Smooth muscle cell (in vitro differentiated cells): ENCODE data around the gene IL12B. TPM values are rescaled to one million over a fixed set of nuclear protein-coding genes. Genes with fewer than 3 reads are reported as not detected.
"Not testable (repeated sequence)": the region's sequence is repeated elsewhere in the genome, so short reads cannot be mapped to it uniquely, and the experiment has no call there.

Experiments used
- DNase-seq: peaks from one replicate; lab custom pipeline; 2025; ENCODE audit not compliant: unreplicated experiment; lab: John Stamatoyannopoulos, UW
- H2AFZ ChIP-seq: fragments of 200-600 bp; sonication (generic); 2 replicates; pipeline ENCODE4 v1.6.0; 2016; ENCODE audit warnings: antibody characterized with exemption, low read depth, mild to moderate bottlenecking
- H3F3A ChIP-seq: fragments of 200-600 bp; sonication (generic); 2 replicates; pipeline ENCODE4 v1.6.0; 2017; ENCODE audit warnings: antibody characterized with exemption, low read depth
- H3K27ac ChIP-seq: fragments of 200-600 bp; sonication (generic); 2 replicates; pipeline ENCODE4 v1.5.1; 2016; ENCODE audit warnings: low read depth, mild to moderate bottlenecking
- H3K27me3 ChIP-seq: fragments of 200-600 bp; sonication (generic); 2 replicates; pipeline ENCODE4 v1.6.1; 2016; ENCODE audit warnings: low read depth, mild to moderate bottlenecking
- H3K36me3 ChIP-seq: fragments of 200-600 bp; sonication (generic); 2 replicates; pipeline ENCODE4 v1.5.1; 2016; ENCODE audit warnings: low read depth
- H3K4me1 ChIP-seq: fragments of 200-600 bp; sonication (generic); 2 replicates; pipeline ENCODE4 v1.5.1; 2016; ENCODE audit warnings: low read depth
- H3K4me2 ChIP-seq: fragments of 200-600 bp; sonication (generic); 2 replicates; pipeline ENCODE4 v1.6.0; 2016; ENCODE audit warnings: mild to moderate bottlenecking
- H3K4me3 ChIP-seq: fragments of 200-600 bp; sonication (generic); 2 replicates; pipeline ENCODE4 v1.5.1; 2016; ENCODE audit warnings: mild to moderate bottlenecking
- H3K79me2 ChIP-seq: fragments of 200-600 bp; sonication (generic); 2 replicates; pipeline ENCODE4 v1.6.0; 2016; ENCODE audit warnings: low read depth, mild to moderate bottlenecking
- H3K9ac ChIP-seq: fragments of 200-600 bp; sonication (generic); 2 replicates; pipeline ENCODE4 v1.6.0; 2016; ENCODE audit warnings: low read depth
- H3K9me3 ChIP-seq: fragments of 200-600 bp; sonication (generic); replicated peaks from 2 replicates; pipeline ENCODE4 v1.5.1; 2016; ENCODE audit warnings: low read depth
- H4K20me1 ChIP-seq: fragments of 200-600 bp; sonication (generic); 2 replicates; pipeline ENCODE4 v1.6.0; 2016; ENCODE audit warnings: low read depth
- CTCF ChIP-seq: fragments of 200-600 bp; sonication (generic); IDR thresholded peaks from 2 replicates; pipeline ENCODE4 v1.5.1; 2017; ENCODE audit warnings: borderline replicate concordance, mild to moderate bottlenecking, antibody characterized with exemption; ENCODE audit not compliant: insufficient read depth, poor library complexity, severe bottlenecking
- WGBS: methylation state at CpG from one replicate; pipeline ENCODE4 v1.1.7; 2016; ENCODE audit warnings: low lambda C conversion rate; 5-methylcytosine and 5-hydroxymethylcytosine counted together
- polyA plus RNA-seq: library from polyadenylated mRNA; unstranded; fragments of >200 nt; fragmentation: Nextera tagmentation; extraction: Ambion mirVana; gene quantifications from 2 replicates; pipeline ENCODE4 v1.2.1, GENCODE V29; 2016
- small RNA-seq: library from RNA; depleted of rRNA; stranded (forward); fragments of <200 nt; gene quantifications from one replicate; pipeline ENCODE3, GENCODE V24; 2014
- total RNA-seq: library from RNA; depleted of rRNA; stranded (reverse); fragments of >200 nt; gene quantifications from 2 replicates; pipeline ENCODE4 v1.2.3, GENCODE V29; 2014

IL12B gene
- total and polyA plus RNA-seq, 2 experiments from 2014 or later = not detected

- no peak overlapping the region for H3K4me3 ChIP-seq
- H2AFZ ChIP-seq = no peak overlapping the region
- H3K79me2 ChIP-seq = no peaks in the 10 kb centered on the region
- no peaks in the 10 kb centered on the region for H3K27me3 ChIP-seq
- no peak overlapping the region for H3K9ac ChIP-seq
- no peak overlapping the region for H3K4me2 ChIP-seq
- no peaks in the 10 kb centered on the region for H4K20me1 ChIP-seq
- TF ChIP-seq CTCF = no peak
- no peaks in the 10 kb centered on the region for H3K9me3 ChIP-seq
- no peaks in the 10 kb centered on the region for H3K4me1 ChIP-seq
- H3F3A ChIP-seq = no peaks in the 10 kb centered on the region
- DNase-seq = no peak
- no peak overlapping the region for H3K27ac ChIP-seq
- peaks cover 33% of the 10 kb centered on the region for H3K36me3 ChIP-seq
These were observed 56.4 kb downstream of the IL12B start for GRCh38 chr5:159273923-159274322.

GRCh38 chr5:159269723-159270122 is 60.6 kb downstream of the IL12B start:
- H3K36me3 ChIP-seq = peaks cover 24% of the 10 kb centered on the region
- H3F3A ChIP-seq = no peaks in the 10 kb centered on the region
- H3K27me3 ChIP-seq = no peaks in the 10 kb centered on the region
- DNase-seq = no peak
- WGBS = 95% methylated on average over 2 of the region's 2 CpGs
- peaks cover 11% of the 10 kb centered on the region for H4K20me1 ChIP-seq
- TF ChIP-seq CTCF = no peak
- no peaks in the 10 kb centered on the region for H3K4me1 ChIP-seq
- H3K27ac ChIP-seq = no peak overlapping the region
- no peak overlapping the region for H3K4me2 ChIP-seq
- peaks cover 11% of the 10 kb centered on the region for H3K79me2 ChIP-seq
- H3K4me3 ChIP-seq = no peak overlapping the region
- H2AFZ ChIP-seq = no peak overlapping the region
- H3K9me3 ChIP-seq = no peaks in the 10 kb centered on the region
- no peak overlapping the region for H3K9ac ChIP-seq

GRCh38 chr5:159266764-159267163 is 63.5 kb downstream of the IL12B start:
- H3K79me2 ChIP-seq = peaks cover 27% of the 10 kb centered on the region
- DNase-seq, H2AFZ ChIP-seq, H3F3A ChIP-seq, H3K4me3 ChIP-seq, H3K27ac ChIP-seq, H3K27me3 ChIP-seq, H3K36me3 ChIP-seq, H3K4me2 ChIP-seq, H3K9ac ChIP-seq, H3K9me3 ChIP-seq: not testable (repeated sequence)
- H3K4me1 ChIP-seq = peaks cover 13% of the 10 kb centered on the region
- WGBS = 100% methylated on average over 2 of the region's 2 CpGs
- peaks cover 11% of the 10 kb centered on the region for H4K20me1 ChIP-seq

Small RNA genes lying within 50 kb of the gene (small RNA-seq; reads per million reads assigned to genes)
- gene RNU4ATAC2P = not detected

Other genes with a start within 250 kb of the IL12B start
- gene EBF1, start 230.6 kb downstream of the IL12B start, total RNA-seq = 1.6 and 2.3 TPM in 2 replicates
- gene EBF1, start 230.6 kb downstream of the IL12B start, polyA plus RNA-seq = 1.5 and 3.3 TPM in 2 replicates
- 74.3 and 74.8 TPM in 2 replicates for gene RNF145, start 120.9 kb downstream of the IL12B start, total RNA-seq
- 24.3 and 25.0 TPM in 2 replicates for gene RNF145, start 120.9 kb downstream of the IL12B start, polyA plus RNA-seq
- 44.1 and 45.0 TPM in 2 replicates for gene UBLCP1, start 67.2 kb downstream of the IL12B start, total RNA-seq
- 30.5 and 32.9 TPM in 2 replicates for gene UBLCP1, start 67.2 kb downstream of the IL12B start, polyA plus RNA-seq